Measurements from ENCODE around the gene RPL38. TPM values are rescaled to one million over a fixed set of nuclear protein-coding genes. Genes with fewer than 3 reads are reported as not detected.

RPL38 gene
- total and polyA plus RNA-seq, 2 of the 4 experiments (the other 2 are of a cell fraction), result 111 to 527 TPM

GRCh38 chr17:74186498-74186897, 17.0 kb upstream of the RPL38 start:
- no peak overlapping the region for H3K18ac ChIP-seq (ENCODE audit: low read depth, low read length)
- H3K56ac ChIP-seq (ENCODE audit: extremely low read depth, insufficient read depth, low read length), result no peak overlapping the region
- no peak overlapping the region for H3K23ac ChIP-seq (ENCODE audit: low read depth, low read length)
- H3K4me3 ChIP-seq (ENCODE audit: insufficient read depth, low read depth, low read length), result no peak overlapping the region
- H2AFZ ChIP-seq (replicated peaks; ENCODE audit: low read length, poor library complexity), result no peak overlapping the region
- no peak overlapping the region for H3K27ac ChIP-seq (ENCODE audit: insufficient read depth, low read length)
- ATAC-seq (ENCODE audit: low read depth) (no peak), DNase-seq (no peak)
- no peak overlapping the region for H2BK15ac ChIP-seq (ENCODE audit: low read depth, low read length)
- TF ChIP-seq CTCF (conservative IDR thresholded peaks at IDR 0.05; ENCODE audit: low read depth, low read length) (no peak), CEBPB (IDR thresholded peaks at IDR 0.05; ENCODE audit: low read depth, low read length) (no peak), NFE2L2 (IDR thresholded peaks at IDR 0.05; ENCODE audit: low read depth, low read length) (no peak), MXI1 (IDR thresholded peaks at IDR 0.05; ENCODE audit: borderline replicate concordance, low read depth, low read length) (no peak), MAZ (IDR thresholded peaks at IDR 0.05; ENCODE audit: borderline replicate concordance, low read depth, low read length) (no peak), FOS (IDR thresholded peaks at IDR 0.05; ENCODE audit: low read depth, low read length) (no peak), MAFK (IDR thresholded peaks at IDR 0.05; ENCODE audit: low read depth, low read length) (no peak), RCOR1 (IDR thresholded peaks at IDR 0.05; ENCODE audit: insufficient replicate concordance, low read length) (no peak)
- no peaks in the 10 kb centered on the region; the same call in 1 of the 2 replicates for H3K27me3 ChIP-seq (ENCODE audit: control insufficient read depth, insufficient read depth, low read length)
- H2AK9ac ChIP-seq (replicated peaks; ENCODE audit: low read depth, low read length, poor library complexity), result no peak overlapping the region
- H3K9ac ChIP-seq (ENCODE audit: low read depth, low read length), result no peak overlapping the region
- dilution Hi-C loops (cut with HindIII; ENCODE audit: low sequenced_read_pairs, unreplicated experiment), result no loop called here
- no peak overlapping the region for H4K5ac ChIP-seq (ENCODE audit: low read depth, low read length)
- no peaks in the 10 kb centered on the region for H3K4me1 ChIP-seq (ENCODE audit: control insufficient read depth, insufficient read depth, low read length)
- no peak overlapping the region for H3K4ac ChIP-seq (ENCODE audit: low read depth, low read length)
- ChIA-PET CTCF (interaction anchor here (1.5 kb wide), 1 partner anchor 17 kb away, joined by 6 read pairs; the partner anchor contains the start of gene RPL38), POLR2A (ENCODE audit: unreplicated experiment) (no interaction called here)
- no peak overlapping the region for H3K4me2 ChIP-seq (ENCODE audit: low read depth, low read length)
- no peaks in the 10 kb centered on the region for H3K36me3 ChIP-seq (ENCODE audit: control insufficient read depth, insufficient read depth, low read length)
- WGBS, 2 experiments (ENCODE audit: extremely low coverage in 2 of 2, insufficient read length in 1 of 2), result 89% methylated on average over 4 of the region's 20 CpGs; no CpG with 5 or more reads in 1 of the 2 experiments
- H2BK20ac ChIP-seq (ENCODE audit: low read depth, low read length), result no peak overlapping the region
- no TSS peak for BruUV-seq (replicated peaks)
- no peaks in the 10 kb centered on the region for H4K20me1 ChIP-seq (ENCODE audit: insufficient read depth, low read length)
- H2BK5ac ChIP-seq (ENCODE audit: low read depth, low read length, poor library complexity, severe bottlenecking), result no peak overlapping the region
- no peak overlapping the region for H2AK5ac ChIP-seq (ENCODE audit: low read depth, low read length)
- no peak overlapping the region for H3K14ac ChIP-seq (replicated peaks; ENCODE audit: low read depth, low read length)
- H4K91ac ChIP-seq (ENCODE audit: insufficient read depth, low read depth, low read length), result no peak overlapping the region
- no peaks in the 10 kb centered on the region for H3K9me1 ChIP-seq (ENCODE audit: insufficient read depth, low read length)
- no peaks in the 10 kb centered on the region for H3K9me3 ChIP-seq (ENCODE audit: control insufficient read depth, insufficient read depth, low read length)
- intact Hi-C loops (cut with micrococcal nuclease), result no loop called here
- in situ Hi-C loops (cut with MboI; ENCODE audit: low sequenced_read_pairs), result loop anchor here (25.0 kb wide), 1 partner anchor 924 kb away; the partner anchor contains the start of gene CPSF4L
- no peak overlapping the region for H4K8ac ChIP-seq (ENCODE audit: low read depth in 2 of 2, low read length in 2 of 2)
- no peaks in the 10 kb centered on the region for H3K79me1 ChIP-seq (ENCODE audit: low read depth in 1 of 2, low read length in 2 of 2)
- no peak overlapping the region for H2BK120ac ChIP-seq (ENCODE audit: low read depth, low read length)
